Activated CD8-positive, alpha-beta memory T cell treated with anti-CD3 and anti-CD28 coated beads, Interleukin-2, amount 10 ng/mL, durations not matched to agents 7 days and 5 days (primary cell): Measurements from ENCODE around the gene CBARP. TPM values are rescaled to one million over a fixed set of nuclear protein-coding genes. Genes with fewer than 3 reads are reported as not detected.
A peak's percentile ranks its signal among the peaks of the same experiment; 100 is the strongest.

ENCODE experiments used
- ATAC-seq: fragments of 150-1000 bp; cut with Tn5 transposase; one replicate; pipeline ENCODE4 v1.10.0; 2021; ENCODE audit warnings: moderate library complexity
- CTCF ChIA-PET: fragments of 350-600 bp; sonication (Branson Sonifier 250); formaldehyde crosslinking; loops from one replicate; lab custom pipeline; 2021; ENCODE audit warnings: antibody characterized with exemption; lab: Charles Lee
- DNase-seq: peaks from one replicate; pipeline ENCODE4 v3.0.0-alpha.2; 2020
- H3K27ac Mint-ChIP-seq: one replicate; pipeline ENCODE4 v1.8.0; 2021; ENCODE audit warnings: mild to moderate bottlenecking, mixed read lengths
- H3K27me3 Mint-ChIP-seq: one replicate; pipeline ENCODE4 v1.8.0; 2021; ENCODE audit warnings: mixed read lengths
- H3K36me3 Mint-ChIP-seq: one replicate; pipeline ENCODE4 v1.8.0; 2021; ENCODE audit warnings: mild to moderate bottlenecking, mixed read lengths
- H3K4me1 Mint-ChIP-seq: one replicate; pipeline ENCODE4 v1.8.0; 2021; ENCODE audit warnings: mixed read lengths
- H3K4me3 Mint-ChIP-seq: one replicate; pipeline ENCODE4 v1.8.0; 2021; ENCODE audit warnings: mild to moderate bottlenecking, moderate library complexity, mixed read lengths
- H3K9me3 Mint-ChIP-seq: one replicate; pipeline ENCODE4 v1.8.0; 2022; ENCODE audit warnings: low read depth, mixed read lengths
- total RNA-seq, 2 experiments: library from RNA; stranded (reverse); gene quantifications; one replicate each; pipeline ENCODE4 v1.2.3, GENCODE V29; 2021

The CBARP gene, protein sequence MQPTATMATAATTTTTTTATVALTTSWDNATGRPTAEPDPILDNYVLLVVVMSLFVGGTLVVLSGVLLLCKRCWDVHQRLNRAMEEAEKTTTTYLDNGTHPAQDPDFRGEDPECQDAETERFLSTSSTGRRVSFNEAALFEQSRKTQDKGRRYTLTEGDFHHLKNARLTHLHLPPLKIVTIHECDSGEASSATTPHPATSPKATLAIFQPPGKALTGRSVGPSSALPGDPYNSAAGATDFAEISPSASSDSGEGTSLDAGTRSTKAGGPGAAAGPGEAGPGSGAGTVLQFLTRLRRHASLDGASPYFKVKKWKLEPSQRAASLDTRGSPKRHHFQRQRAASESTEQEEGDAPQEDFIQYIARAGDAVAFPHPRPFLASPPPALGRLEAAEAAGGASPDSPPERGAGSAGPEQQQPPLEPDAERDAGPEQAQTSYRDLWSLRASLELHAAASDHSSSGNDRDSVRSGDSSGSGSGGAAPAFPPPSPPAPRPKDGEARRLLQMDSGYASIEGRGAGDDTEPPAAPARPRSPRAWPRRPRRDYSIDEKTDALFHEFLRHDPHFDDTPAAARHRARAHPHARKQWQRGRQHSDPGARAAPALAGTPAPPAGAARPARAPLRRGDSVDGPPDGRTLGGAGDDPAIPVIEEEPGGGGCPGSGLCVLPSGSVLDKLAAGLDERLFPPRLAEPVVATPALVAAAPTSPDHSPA
- total RNA-seq, result under 1 TPM; 0.29 to 0.52 TPM

DNA sequence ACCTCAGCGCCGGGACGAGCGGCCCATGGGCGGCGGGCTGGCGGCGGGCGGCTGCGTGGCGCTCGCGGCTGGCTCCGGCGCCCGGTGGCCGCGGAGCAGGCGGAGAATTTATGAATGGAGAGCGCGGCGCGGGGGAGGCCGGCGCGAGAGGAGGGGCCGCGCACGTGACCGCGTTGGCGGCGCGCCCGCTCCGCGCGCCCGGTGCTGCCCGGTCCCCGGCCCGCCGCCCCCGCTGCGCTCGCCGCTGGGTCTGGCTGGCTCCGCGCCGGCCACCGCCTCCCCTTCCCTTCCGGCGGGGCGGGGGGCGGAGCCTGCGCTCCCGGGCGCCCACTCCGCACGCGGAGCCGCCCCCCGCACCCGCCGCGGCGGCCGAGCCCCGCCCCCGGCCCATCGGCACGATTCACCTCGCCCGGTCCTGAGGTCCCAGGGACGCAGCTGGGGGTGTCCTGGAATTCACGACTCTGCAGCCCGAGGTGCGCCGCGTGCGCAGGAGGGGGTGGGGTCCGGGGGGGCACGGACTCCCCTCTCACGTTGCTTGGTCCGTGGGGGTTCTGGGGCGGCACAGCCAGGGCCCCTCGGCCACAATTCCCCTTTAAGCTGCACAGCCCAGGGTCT, at the start of gene CBARP:
Gene CBARP, minus strand, starts transcription at position 252 of the 615 bp plus-strand sequence. CDS start 1,905 bp downstream, outside the sequence.
- Mint-ChIP-seq H3K4me1 (peaks cover 23% of the 10 kb centered on the region), H3K27me3 (peaks cover 16% of the 10 kb centered on the region), H3K4me3 (peak within 1 kb of the TSS; percentile 46), H3K27ac (no peak within 1 kb of the TSS), H3K36me3 (no peaks in the 10 kb centered on the region), H3K9me3 (no peaks in the 10 kb centered on the region)
- CTCF ChIA-PET, result interaction anchor here (1.0 to 10.1 kb wide), 4 partner anchors 15 to 318 kb away, joined by 3 to 723 read pairs (median 4); partner anchors contain the start of gene CIRBP
- ATAC-seq, result no peak
- DNase-seq, result no peak

DNA sequence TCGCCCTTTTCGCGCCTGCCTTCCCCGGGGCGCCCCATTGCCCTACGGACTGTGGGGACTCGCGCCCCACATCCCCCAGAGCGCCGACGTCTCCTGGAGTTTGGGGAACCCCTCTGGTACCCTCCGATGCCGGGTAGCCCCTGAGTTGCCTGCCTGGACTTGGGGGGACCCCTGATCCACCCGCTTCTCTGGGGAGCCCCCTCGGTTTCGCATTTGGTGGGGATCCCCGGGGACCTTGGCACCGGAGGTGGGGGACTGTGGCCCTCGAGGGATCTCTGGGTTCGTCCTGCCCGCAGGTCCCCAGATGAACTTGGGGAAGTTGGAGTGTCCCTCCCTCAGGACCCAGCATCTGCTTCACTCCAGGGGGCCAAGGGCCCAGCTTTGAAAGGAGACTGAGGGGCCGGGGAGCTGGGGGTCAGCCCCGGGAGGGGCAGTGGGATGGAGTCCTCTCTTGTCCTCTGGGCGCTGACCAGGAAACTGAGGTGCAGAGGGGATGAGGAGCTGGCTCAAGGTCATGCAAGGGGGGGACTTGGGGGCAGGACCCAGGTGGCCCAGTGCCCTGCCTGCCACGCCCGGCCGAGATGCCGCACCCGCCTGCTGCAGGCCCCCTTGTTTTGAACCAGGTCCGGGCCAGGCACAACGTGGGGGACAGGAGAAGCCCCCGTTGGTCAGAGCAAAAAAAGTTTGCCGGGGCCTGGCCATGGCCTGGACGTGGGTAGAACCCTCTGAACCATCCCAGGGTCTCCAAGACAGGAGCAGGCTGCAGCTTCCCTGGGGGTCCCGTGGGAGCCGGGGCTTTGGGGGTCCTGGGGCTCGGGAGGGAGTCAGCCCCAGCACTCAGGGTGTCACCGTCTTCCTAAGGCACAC, 48.9 kb upstream of the CBARP start:
- Mint-ChIP-seq H3K27me3 (peaks cover 30% of the 10 kb centered on the region), H3K27ac (no peak overlapping the region), H3K9me3 (no peaks in the 10 kb centered on the region), H3K4me1 (peaks cover 1% of the 10 kb centered on the region), H3K4me3 (no peak overlapping the region), H3K36me3 (no peaks in the 10 kb centered on the region)
- no peak for ATAC-seq
- DNase-seq, result no peak
- CTCF ChIA-PET, result no interaction called here

DNA sequence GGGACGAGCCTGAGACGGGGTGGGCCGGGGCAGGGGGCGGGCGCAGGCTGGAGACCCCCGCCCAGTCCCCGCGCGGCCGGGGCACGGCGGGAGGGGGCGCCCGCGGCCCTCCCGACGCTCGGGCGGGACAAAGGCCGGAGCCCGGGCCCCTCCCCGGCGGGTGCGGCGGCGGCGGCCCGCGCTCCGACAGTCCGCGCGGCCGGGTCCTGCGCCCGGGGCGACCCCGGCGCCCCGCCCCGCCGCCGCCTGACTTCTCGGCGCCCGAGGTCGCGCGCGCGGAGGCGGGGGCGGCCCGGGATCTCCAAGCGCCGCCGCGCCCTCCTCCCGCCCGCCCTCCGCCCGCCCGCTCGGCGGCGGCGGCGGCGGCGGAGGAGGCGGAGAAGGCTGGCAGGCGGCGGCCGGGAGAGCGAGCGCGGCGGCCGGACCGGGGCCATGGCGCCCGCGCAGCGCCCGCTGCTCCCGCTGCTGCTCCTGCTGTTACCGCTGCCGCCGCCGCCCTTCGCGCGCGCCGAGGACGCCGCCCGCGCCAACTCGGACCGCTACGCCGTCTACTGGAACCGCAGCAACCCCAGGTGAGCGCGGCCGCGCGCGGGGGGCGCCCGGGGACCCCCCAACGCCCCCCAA, 48.0 kb upstream of the CBARP start, which contains the start of gene EFNA2:
Gene EFNA2, plus strand, starts transcription at position 137 of the 624 bp plus-strand sequence. Its CDS starts 296 bp downstream, at position 433.
- Mint-ChIP-seq H3K4me3 (no peak within 1 kb of the TSS), H3K27ac (no peak within 1 kb of the TSS), H3K4me1 (peaks cover 1% of the 10 kb centered on the region), H3K36me3 (no peaks in the 10 kb centered on the region), H3K9me3 (no peaks in the 10 kb centered on the region), H3K27me3 (peaks cover 30% of the 10 kb centered on the region)
- ATAC-seq (no peak), DNase-seq (no peak)
- CTCF ChIA-PET, result no interaction called here

DNA sequence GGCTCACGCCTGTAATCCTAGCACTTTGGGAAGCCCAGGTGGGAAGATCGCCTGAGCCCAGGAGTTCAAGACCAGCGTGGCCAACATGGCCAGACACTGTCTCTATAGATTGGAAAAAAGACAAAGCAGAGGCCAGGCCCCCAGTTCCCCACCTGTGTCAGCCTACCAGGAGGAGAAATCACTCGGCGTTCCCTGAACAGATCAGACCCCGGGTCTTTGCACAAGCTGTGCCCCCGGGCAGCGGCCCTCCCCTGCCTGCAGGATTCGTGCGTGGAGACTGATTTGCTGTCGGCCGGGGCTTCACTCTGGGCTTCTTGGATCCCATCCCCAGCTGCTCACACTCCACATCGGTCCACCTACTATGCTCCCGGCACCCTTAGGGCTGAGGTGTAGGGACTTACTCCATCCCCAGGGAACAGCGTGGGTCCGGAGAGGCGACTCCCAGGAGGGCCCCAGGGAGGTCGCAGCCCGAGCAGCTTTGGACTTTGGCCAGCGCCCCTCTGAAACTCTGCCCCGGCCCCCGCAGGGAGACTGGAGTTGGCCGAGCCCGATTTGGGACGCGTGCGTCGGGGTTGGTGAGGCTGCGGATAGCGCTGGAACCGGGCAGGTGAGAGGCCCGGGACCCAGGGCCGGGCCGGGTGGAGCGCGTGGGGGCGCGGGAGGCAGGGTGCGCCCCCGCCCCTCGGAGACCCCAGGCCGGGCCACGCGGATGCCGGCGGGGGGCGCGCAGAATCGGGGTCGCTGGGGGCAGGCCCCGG, 47.4 kb upstream of the CBARP start:
- no peak for DNase-seq
- CTCF ChIA-PET, result interaction anchor here (1.4 to 2.7 kb wide), 2 partner anchors 41 to 112 kb away, joined by 3 to 10 read pairs; no protein-coding TSS in a partner anchor
- no peak for ATAC-seq
- Mint-ChIP-seq H3K27me3 (peaks cover 30% of the 10 kb centered on the region), H3K4me1 (peaks cover 1% of the 10 kb centered on the region), H3K27ac (no peak overlapping the region), H3K9me3 (no peaks in the 10 kb centered on the region), H3K36me3 (no peaks in the 10 kb centered on the region), H3K4me3 (no peak overlapping the region)

DNA sequence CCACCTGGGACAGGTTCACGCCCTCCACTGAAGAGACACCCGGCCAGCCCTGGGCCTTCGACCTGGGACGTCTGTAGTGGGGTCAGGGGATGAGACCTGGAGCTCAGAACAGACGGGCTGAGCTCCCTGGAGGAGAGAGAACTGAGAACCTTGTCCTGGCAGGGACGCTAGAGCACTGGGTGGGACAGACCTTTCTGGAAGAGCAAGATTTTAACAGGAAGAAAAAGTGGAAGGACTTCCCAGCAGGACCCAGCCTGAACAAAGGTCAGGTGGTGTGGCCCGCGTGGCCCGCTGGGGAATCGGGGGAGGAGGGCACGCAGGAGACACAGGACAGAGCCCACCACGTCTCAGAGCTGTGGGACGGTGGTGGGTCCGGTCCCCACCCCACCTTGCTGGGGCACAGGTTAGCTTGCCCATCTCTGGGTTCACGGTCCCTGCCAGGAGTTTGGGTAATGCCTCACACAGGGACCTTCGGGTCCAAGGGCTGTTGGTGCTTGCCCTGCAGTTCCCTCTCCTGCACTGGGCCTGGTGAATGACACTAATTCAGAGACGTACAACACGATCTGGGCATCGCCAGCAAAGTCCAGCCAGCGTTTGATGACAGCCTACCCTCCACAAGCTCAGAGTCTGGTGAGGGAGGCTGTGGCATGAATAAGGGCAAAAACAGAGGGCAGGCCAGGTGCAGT, 46.6 kb upstream of the CBARP start:
- CTCF ChIA-PET, result interaction anchor here (1.4 to 2.7 kb wide), 2 partner anchors 40 to 113 kb away, joined by 3 to 10 read pairs; no protein-coding TSS in a partner anchor
- Mint-ChIP-seq H3K27me3 (peaks cover 30% of the 10 kb centered on the region), H3K9me3 (no peaks in the 10 kb centered on the region), H3K4me1 (peaks cover 7% of the 10 kb centered on the region), H3K4me3 (no peak overlapping the region), H3K36me3 (peaks cover 3% of the 10 kb centered on the region), H3K27ac (no peak overlapping the region)
- ATAC-seq, result no peak
- no peak for DNase-seq

DNA sequence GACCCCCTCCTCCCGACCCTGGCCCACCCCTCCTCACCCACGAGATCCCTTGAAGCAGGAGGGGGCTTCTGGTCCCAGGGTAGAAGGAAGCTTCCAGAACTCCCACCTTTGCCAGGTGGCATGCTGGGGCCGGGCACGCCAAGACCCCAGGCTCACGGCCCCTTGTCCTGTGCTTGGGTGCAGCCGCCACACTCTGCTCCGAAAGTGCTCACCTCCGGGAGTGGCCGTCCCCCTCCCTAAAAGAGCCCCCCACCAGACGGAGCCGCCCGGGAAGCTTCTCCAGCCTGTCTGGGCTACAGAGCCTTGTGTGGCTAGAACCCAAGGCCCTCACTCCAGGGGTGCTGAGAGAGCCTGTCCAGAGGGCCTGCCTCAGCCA, 46.1 kb upstream of the CBARP start:
- no peak for ATAC-seq

DNA sequence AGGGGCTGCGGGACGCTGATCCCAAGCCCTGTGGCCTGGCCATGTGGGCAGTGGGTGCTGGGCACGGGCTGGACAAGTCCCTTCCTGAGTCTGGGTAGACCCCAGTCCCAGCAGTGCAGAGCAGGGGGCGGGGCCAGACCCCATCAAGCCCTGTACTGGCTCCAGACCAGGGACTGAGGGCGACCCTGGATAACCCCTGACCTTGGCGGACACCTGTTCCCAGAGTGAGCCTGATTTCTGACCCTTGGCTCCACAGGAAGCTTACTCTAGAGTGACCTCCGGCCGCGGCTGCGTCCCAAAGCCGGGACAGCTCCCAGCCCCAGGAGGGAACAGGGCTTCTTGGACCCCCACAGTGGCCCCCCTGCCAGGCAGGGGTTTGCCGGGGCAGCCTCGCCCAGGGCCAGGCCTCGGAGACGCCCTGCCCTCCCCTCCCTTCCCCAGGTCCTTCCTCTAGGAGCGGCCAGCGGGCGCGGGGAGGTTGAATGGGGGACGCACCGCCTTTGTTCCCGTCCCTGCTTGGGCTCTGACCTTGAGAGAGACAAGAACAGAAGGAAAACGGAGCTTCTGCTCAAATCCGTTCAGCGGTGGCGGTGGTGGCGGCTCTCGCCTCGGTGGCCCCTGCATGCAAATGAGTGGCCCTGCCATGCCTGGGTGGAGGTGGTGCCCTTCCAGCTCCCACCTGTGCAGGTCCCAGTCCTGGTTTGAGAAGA, 45.6 kb upstream of the CBARP start:
- no peak for ATAC-seq
- CTCF ChIA-PET, result interaction anchor here (1.4 to 2.7 kb wide), 2 partner anchors 39 to 114 kb away, joined by 3 to 10 read pairs; no protein-coding TSS in a partner anchor
- no peak overlapping the region for H3K27ac Mint-ChIP-seq
- H3K36me3 Mint-ChIP-seq, result peaks cover 3% of the 10 kb centered on the region
- DNase-seq, result no peak
- H3K27me3 Mint-ChIP-seq, result peaks cover 26% of the 10 kb centered on the region
- peaks cover 7% of the 10 kb centered on the region for H3K4me1 Mint-ChIP-seq
- no peaks in the 10 kb centered on the region for H3K9me3 Mint-ChIP-seq
- H3K4me3 Mint-ChIP-seq, result no peak overlapping the region

More for the DNA sequence above, 46.1 kb upstream of the CBARP start:
- CTCF ChIA-PET, result interaction anchor here (1.4 to 2.7 kb wide), 2 partner anchors 40 to 114 kb away, joined by 3 to 10 read pairs; no protein-coding TSS in a partner anchor
- peaks cover 7% of the 10 kb centered on the region for H3K4me1 Mint-ChIP-seq
- DNase-seq, result no peak
- H3K27ac Mint-ChIP-seq, result no peak overlapping the region
- H3K9me3 Mint-ChIP-seq, result no peaks in the 10 kb centered on the region
- H3K27me3 Mint-ChIP-seq, result peaks cover 26% of the 10 kb centered on the region
- H3K36me3 Mint-ChIP-seq, result peaks cover 3% of the 10 kb centered on the region
- no peak overlapping the region for H3K4me3 Mint-ChIP-seq

DNA sequence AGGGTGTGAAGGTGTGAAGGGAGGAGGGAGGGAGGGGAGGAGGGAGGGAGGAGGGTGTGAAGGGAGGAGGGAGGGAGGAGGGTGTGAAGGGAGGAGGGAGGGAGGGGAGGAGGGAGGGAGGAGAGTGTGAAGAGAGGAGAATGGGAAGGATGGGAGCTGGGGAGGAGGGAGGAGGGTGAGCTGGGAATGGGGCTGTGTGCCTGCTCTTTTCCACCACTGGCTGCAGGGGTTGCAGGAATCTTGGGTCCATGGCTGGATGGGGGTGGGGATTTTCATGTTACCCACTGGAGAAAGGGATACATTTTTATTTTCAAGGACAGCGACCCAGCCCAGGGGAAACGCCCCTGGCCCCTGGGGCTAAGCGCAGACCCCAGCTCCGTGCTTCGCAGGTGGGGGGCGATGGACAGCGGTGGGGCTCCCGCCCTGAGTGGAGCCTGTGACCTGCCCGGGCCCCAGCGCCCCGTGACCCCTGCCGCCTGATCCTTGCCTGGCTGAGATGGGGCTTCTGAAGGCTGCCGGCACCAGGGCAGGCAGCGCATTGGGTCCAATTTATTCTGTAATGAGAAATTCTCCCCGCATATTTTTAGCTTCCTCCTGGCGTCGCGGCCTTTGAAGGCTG, 44.9 kb upstream of the CBARP start:
- Mint-ChIP-seq H3K9me3 (no peaks in the 10 kb centered on the region), H3K27me3 (peaks cover 21% of the 10 kb centered on the region), H3K4me3 (no peak overlapping the region), H3K36me3 (peaks cover 3% of the 10 kb centered on the region), H3K4me1 (peaks cover 12% of the 10 kb centered on the region), H3K27ac (no peak overlapping the region)
- DNase-seq (no peak), ATAC-seq (no peak)
- CTCF ChIA-PET, result interaction anchor here (2.7 kb wide), 1 partner anchor 38 kb away, joined by 10 read pairs; no protein-coding TSS in a partner anchor

DNA sequence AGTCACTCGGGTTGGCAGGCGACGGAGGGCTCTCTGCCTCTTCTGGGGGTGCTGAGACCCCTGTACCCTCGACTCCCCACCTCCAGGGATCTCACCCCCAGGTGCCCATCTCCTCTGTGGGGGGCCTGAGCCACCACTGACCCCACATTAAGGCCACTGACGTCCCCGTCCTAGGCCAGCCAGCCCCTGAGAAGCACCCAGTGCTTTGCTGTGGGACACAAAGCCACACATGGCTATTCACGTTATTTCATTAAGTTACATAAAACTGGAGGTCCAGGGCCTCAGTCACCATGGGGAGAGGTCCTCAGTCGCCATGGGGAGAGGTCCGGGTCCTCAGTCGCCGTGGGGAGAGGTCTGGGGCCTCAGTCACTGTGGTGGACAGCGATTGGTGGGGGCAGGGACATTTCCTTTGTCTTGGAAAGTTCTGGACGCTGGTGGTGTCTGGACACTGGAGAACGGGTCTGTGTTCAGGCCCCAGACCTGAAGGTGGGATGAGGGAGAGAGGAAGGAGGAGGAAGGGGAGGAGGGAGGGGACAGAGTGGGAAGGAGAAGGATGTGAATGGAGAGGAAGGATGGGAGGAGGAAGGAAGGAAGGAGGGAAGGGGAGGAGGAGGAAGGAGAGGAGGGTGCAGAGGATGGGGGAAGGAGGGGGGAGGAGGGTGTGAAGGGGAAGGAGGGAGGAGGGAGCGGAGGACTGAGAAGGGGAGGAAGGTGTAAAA, 43.9 kb upstream of the CBARP start:
- ATAC-seq, result no peak
- Mint-ChIP-seq H3K4me1 (peaks cover 17% of the 10 kb centered on the region), H3K27ac (no peak overlapping the region), H3K4me3 (no peak overlapping the region), H3K9me3 (no peaks in the 10 kb centered on the region), H3K36me3 (peaks cover 3% of the 10 kb centered on the region), H3K27me3 (peaks cover 20% of the 10 kb centered on the region)
- no peak for DNase-seq
- CTCF ChIA-PET, result interaction anchor here (5.1 kb wide), 1 partner anchor 91 kb away, joined by 40 read pairs; no protein-coding TSS in a partner anchor
